ENCODE results near the gene XPNPEP3.

Gene XPNPEP3

GRCh38 chr22:40954113-40954512 lies 97.2 kb downstream of the XPNPEP3 start:
- H4K20me1 ChIP-seq (ENCODE audit: low read depth, low read length), result no peaks in the 10 kb centered on the region
- no peak overlapping the region for H3K4me3 ChIP-seq (ENCODE audit: insufficient read depth, low read length, poor library complexity, severe bottlenecking)
- H3K9me2 ChIP-seq (replicated peaks; ENCODE audit: insufficient read depth, low read length), result no peaks in the 10 kb centered on the region
- peaks cover 4% of the 10 kb centered on the region; the same call in 1 of the 2 replicates for H3F3A ChIP-seq (ENCODE audit: insufficient read depth)
- H3K79me2 ChIP-seq (ENCODE audit: insufficient read depth, low read length), result peaks cover 69% of the 10 kb centered on the region
- no peak overlapping the region for H2AFZ ChIP-seq (ENCODE audit: low read depth, low read length, severe bottlenecking)
- no peak overlapping the region for H3K27ac ChIP-seq (ENCODE audit: low read depth, low read length)
- no peaks in the 10 kb centered on the region for H3K9me3 ChIP-seq (ENCODE audit: insufficient read depth, low read length)
- TF ChIP-seq EZH2phosphoT487 (conservative IDR thresholded peaks at IDR 0.05; ENCODE audit: low read length), result no peak
- TF ChIP-seq CTCF (IDR thresholded peaks at IDR 0.05; ENCODE audit: insufficient read depth, low read length, poor library complexity, severe bottlenecking), result no peak
- peaks cover 14% of the 10 kb centered on the region; the same call in 1 of the 2 replicates for H3K36me3 ChIP-seq (ENCODE audit: low read length)
- H3K9ac ChIP-seq (ENCODE audit: low read length), result no peak overlapping the region
- H3K4me2 ChIP-seq (ENCODE audit: low read depth, low read length, poor library complexity, severe bottlenecking), result no peak overlapping the region
- no peaks in the 10 kb centered on the region for H3K27me3 ChIP-seq (ENCODE audit: low read length)

- H3F3A ChIP-seq (ENCODE audit: insufficient read depth), result peaks cover 9% of the 10 kb centered on the region; the same call in 1 of the 2 replicates
- no peaks in the 10 kb centered on the region for H3K9me2 ChIP-seq (replicated peaks; ENCODE audit: insufficient read depth, low read length)
- no peaks in the 10 kb centered on the region for H3K27me3 ChIP-seq (ENCODE audit: low read length)
- H3K9ac ChIP-seq (ENCODE audit: low read length), result no peak overlapping the region
- no peak overlapping the region for H3K27ac ChIP-seq (ENCODE audit: low read depth, low read length)
- H3K79me2 ChIP-seq (ENCODE audit: insufficient read depth, low read length), result peaks cover 84% of the 10 kb centered on the region
- H2AFZ ChIP-seq (ENCODE audit: low read depth, low read length, severe bottlenecking), result no peak overlapping the region
- H3K4me3 ChIP-seq (ENCODE audit: insufficient read depth, low read length, poor library complexity, severe bottlenecking), result no peak overlapping the region
- TF ChIP-seq CTCF (IDR thresholded peaks at IDR 0.05; ENCODE audit: insufficient read depth, low read length, poor library complexity, severe bottlenecking), result no peak
- no peak for TF ChIP-seq EZH2phosphoT487 (conservative IDR thresholded peaks at IDR 0.05; ENCODE audit: low read length)
- H3K36me3 ChIP-seq (ENCODE audit: low read length), result peaks cover 14% of the 10 kb centered on the region; the same call in 1 of the 2 replicates
- no peaks in the 10 kb centered on the region for H4K20me1 ChIP-seq (ENCODE audit: low read depth, low read length)
- H3K4me2 ChIP-seq (ENCODE audit: low read depth, low read length, poor library complexity, severe bottlenecking), result no peak overlapping the region
- no peaks in the 10 kb centered on the region for H3K9me3 ChIP-seq (ENCODE audit: insufficient read depth, low read length)
Observed at GRCh38 chr22:40955571-40955970, 98.6 kb downstream of the XPNPEP3 start.

GRCh38 chr22:40957601-40958000 lies 100.7 kb downstream of the XPNPEP3 start:
- H3F3A ChIP-seq (ENCODE audit: insufficient read depth), result peaks cover 9% of the 10 kb centered on the region; the same call in 1 of the 2 replicates
- H3K9me3 ChIP-seq (ENCODE audit: insufficient read depth, low read length), result no peaks in the 10 kb centered on the region
- H3K9me2 ChIP-seq (replicated peaks; ENCODE audit: insufficient read depth, low read length), result no peaks in the 10 kb centered on the region
- no peak overlapping the region for H2AFZ ChIP-seq (ENCODE audit: low read depth, low read length, severe bottlenecking)
- no peak for TF ChIP-seq CTCF (IDR thresholded peaks at IDR 0.05; ENCODE audit: insufficient read depth, low read length, poor library complexity, severe bottlenecking)
- H4K20me1 ChIP-seq (ENCODE audit: low read depth, low read length), result no peaks in the 10 kb centered on the region
- H3K4me3 ChIP-seq (ENCODE audit: insufficient read depth, low read length, poor library complexity, severe bottlenecking), result no peak overlapping the region
- no peak overlapping the region for H3K27ac ChIP-seq (ENCODE audit: low read depth, low read length)
- H3K36me3 ChIP-seq (ENCODE audit: low read length), result peaks cover 14% of the 10 kb centered on the region; the same call in 1 of the 2 replicates
- no peaks in the 10 kb centered on the region for H3K27me3 ChIP-seq (ENCODE audit: low read length)
- H3K79me2 ChIP-seq (ENCODE audit: insufficient read depth, low read length), result peaks cover 84% of the 10 kb centered on the region
- H3K9ac ChIP-seq (ENCODE audit: low read length), result no peak overlapping the region
- H3K4me2 ChIP-seq (ENCODE audit: low read depth, low read length, poor library complexity, severe bottlenecking), result no peak overlapping the region
